ENCODE data around the gene MAP3K8. TPM values are rescaled to one million over a fixed set of nuclear protein-coding genes. Genes with fewer than 3 reads are reported as not detected.
A peak's percentile ranks its signal among the peaks of the same experiment; 100 is the strongest.

Gene MAP3K8
- total and polyA plus RNA-seq, 7 experiments from 2014 or later: 0.28 to 102 (median 16.4) TPM; not detected in 1

DNA sequence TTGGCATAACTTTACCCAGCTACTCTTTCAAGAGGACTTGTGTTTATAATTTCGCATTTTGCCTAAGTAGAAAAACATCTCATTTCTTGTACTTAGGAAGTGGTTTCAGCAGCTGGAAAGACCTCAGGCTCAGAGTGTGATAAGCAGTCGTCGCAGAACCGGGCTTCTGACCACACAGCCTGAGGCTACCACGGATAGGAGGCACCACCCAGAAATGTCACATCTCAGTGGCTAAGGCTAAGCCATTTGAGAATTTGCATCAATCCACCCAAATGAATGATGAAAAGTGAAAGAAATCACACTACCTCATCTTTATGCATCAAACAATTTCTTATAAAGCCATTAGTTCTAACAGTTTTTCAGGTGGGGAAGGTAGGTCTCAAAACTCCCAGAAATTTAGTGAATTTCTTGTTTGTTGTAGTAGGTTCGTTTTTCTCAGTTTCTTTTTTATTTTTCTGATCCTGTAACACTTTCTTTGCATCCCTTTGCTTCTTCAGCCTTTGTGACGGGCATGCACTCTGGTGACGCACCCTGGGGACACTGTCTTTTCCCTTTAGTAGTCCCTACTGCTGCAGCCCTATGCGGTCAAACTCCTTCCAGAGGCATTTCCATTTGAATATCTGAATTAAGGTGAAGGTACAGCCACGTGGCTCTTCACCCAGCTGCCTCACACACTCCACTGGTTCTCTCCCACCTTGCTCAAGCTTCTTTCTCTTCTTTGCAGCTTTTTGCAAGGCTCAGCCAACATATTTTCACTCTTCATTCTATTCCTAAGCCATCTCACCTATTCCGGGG, 68.5 kb downstream of the MAP3K8 start:
- DNase-seq: peak in 1 of 9 donors; percentile 38
- H3K9me3 Mint-ChIP-seq: peaks cover 0 to 2% (median 0%) of the 10 kb centered on the region in 11 donors
- peaks cover 21 to 48% of the 10 kb centered on the region in 2 donors for H3K4me1 ChIP-seq (ENCODE audit: control insufficient read depth in 2 of 2, insufficient read depth in 2 of 2, low read length in 2 of 2)
- no peaks in the 10 kb centered on the region for H3K36me3 ChIP-seq (ENCODE audit: control insufficient read depth in 2 of 3, insufficient read depth in 3 of 3, low read length in 3 of 3)
- H3K27me3 Mint-ChIP-seq: peaks cover 0 to 9% (median 0%) of the 10 kb centered on the region in 5 donors
- H3K27ac ChIP-seq (ENCODE audit: low read depth, low read length): no peak overlapping the region
- ChIA-PET CTCF (interaction anchor here (0.8 kb wide), 1 partner anchor 31 kb away, joined by 3 read pairs; no protein-coding TSS in a partner anchor), POLR2A (interaction anchor here (1.2 kb wide), 1 partner anchor 11 kb away, joined by 5 read pairs; no protein-coding TSS in a partner anchor)
- H3K27ac Mint-ChIP-seq: peak overlapping the region in 3 of 9 donors; percentile 8 to 74 (median 37)
- H3K4me3 ChIP-seq (ENCODE audit: low read length): no peak overlapping the region
- H3K9me3 ChIP-seq (ENCODE audit: control insufficient read depth in 2 of 3, low read length in 3 of 3): no peaks in the 10 kb centered on the region
- peak; percentile 87 for ATAC-seq
- peaks cover 24 to 85% (median 29%) of the 10 kb centered on the region in 7 donors for H3K4me1 Mint-ChIP-seq
- H3K4me3 Mint-ChIP-seq: peak overlapping the region in 4 of 10 donors; percentile 25 to 56 (median 36)
- intact Hi-C loops (cut with micrococcal nuclease): loop anchor here in 1 of 2 donors (1.0 to 5.0 kb wide), 2 partner anchors 27 to 45 kb away; no protein-coding TSS in a partner anchor
- H3K36me3 Mint-ChIP-seq: peaks cover 0 to 6% (median 0%) of the 10 kb centered on the region in 5 donors
- no peaks in the 10 kb centered on the region for H3K27me3 ChIP-seq (ENCODE audit: control insufficient read depth in 2 of 2, insufficient read depth in 2 of 2, low read length in 2 of 2)

- no peak overlapping the region for H3K4me3 ChIP-seq (ENCODE audit: low read length)
- intact Hi-C loops (cut with micrococcal nuclease): loop anchor here in 1 of 2 donors (5.0 kb wide), 1 partner anchor 46 kb away; no protein-coding TSS in a partner anchor
- H3K36me3 ChIP-seq (ENCODE audit: control insufficient read depth in 2 of 3, insufficient read depth in 3 of 3, low read length in 3 of 3): no peaks in the 10 kb centered on the region
- no peaks in the 10 kb centered on the region for H3K27me3 ChIP-seq (ENCODE audit: control insufficient read depth in 2 of 2, insufficient read depth in 2 of 2, low read length in 2 of 2)
- peaks cover 0 to 4% (median 0%) of the 10 kb centered on the region in 5 donors for H3K36me3 Mint-ChIP-seq
- H3K27ac ChIP-seq (ENCODE audit: low read depth, low read length): no peak overlapping the region
- H3K4me1 ChIP-seq (ENCODE audit: control insufficient read depth in 2 of 2, insufficient read depth in 2 of 2, low read length in 2 of 2): peaks cover 11 to 39% of the 10 kb centered on the region in 2 donors
- CTCF ChIA-PET: no interaction called here
- H3K27me3 Mint-ChIP-seq: peaks cover 0 to 9% (median 0%) of the 10 kb centered on the region in 5 donors
- DNase-seq (no peak), ATAC-seq (no peak)
- H3K9me3 ChIP-seq (ENCODE audit: control insufficient read depth in 2 of 3, low read length in 3 of 3): no peaks in the 10 kb centered on the region
- peak overlapping the region in 3 of 9 donors; percentile 6 to 39 (median 28) for H3K27ac Mint-ChIP-seq
- peak overlapping the region in 1 of 10 donors; percentile 39 for H3K4me3 Mint-ChIP-seq
- H3K4me1 Mint-ChIP-seq: peaks cover 14 to 73% (median 20%) of the 10 kb centered on the region in 7 donors
- peaks cover 0 to 2% (median 0%) of the 10 kb centered on the region in 11 donors for H3K9me3 Mint-ChIP-seq
- POLR2A ChIA-PET: interaction anchor here (0.7 kb wide), 1 partner anchor 32 kb away, joined by 3 read pairs; no protein-coding TSS in a partner anchor
These were observed 69.8 kb downstream of the MAP3K8 start for GRCh38 chr10:30503700-30504266.

DNA sequence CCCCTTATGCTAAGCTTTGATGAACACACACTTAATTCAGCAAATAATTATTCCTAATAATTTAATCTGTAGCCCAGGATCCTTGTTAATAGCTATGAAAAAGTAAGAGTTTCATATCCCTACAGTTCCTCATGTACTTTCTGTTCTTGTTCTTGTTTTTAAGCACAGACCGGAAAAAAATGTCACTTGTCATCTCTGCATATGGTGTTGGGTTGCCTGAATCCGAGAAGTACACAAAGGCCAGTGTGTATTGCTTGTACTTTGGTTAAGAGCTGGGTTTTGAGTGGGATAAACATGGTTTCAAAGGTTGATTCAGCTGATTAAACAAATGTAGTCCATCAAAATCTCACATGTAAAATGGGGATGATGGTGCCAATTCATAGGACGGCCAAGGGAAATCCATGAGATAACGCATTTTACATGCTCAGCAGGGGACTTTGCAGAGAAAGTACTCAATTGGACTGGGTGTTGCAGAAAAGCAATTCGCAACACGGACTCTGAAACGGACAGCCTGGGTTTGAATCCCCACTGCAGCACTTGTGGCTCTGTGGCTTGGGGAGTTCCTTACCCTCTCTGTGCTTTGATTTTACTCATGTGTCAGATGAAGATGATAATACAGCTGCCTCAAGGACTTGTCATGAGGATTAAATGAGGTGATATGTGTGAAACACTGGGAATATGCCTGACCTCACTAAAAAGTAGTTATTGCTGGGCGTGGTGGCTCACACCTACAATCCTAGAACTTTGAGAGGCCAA, 71.7 kb downstream of the MAP3K8 start:
- H3K27ac Mint-ChIP-seq: no peak overlapping the region
- no peaks in the 10 kb centered on the region for H3K9me3 Mint-ChIP-seq
- H3K36me3 Mint-ChIP-seq: peaks cover 0 to 2% (median 0%) of the 10 kb centered on the region in 5 donors
- ChIA-PET POLR2A (interaction anchor here (0.5 to 1.8 kb wide), 3 partner anchors 8 to 22 kb away, joined by 3 to 5 read pairs (median 4); no protein-coding TSS in a partner anchor), CTCF (interaction anchor here (0.6 to 0.7 kb wide), 2 partner anchors 85 to 96 kb away, joined by 3 read pairs; no protein-coding TSS in a partner anchor)
- Histone ChIP-seq H3K36me3 (ENCODE audit: control insufficient read depth in 2 of 3, insufficient read depth in 3 of 3, low read length in 3 of 3) (no peaks in the 10 kb centered on the region), H3K27me3 (ENCODE audit: control insufficient read depth in 2 of 2, insufficient read depth in 2 of 2, low read length in 2 of 2) (no peaks in the 10 kb centered on the region), H3K9me3 (ENCODE audit: control insufficient read depth in 2 of 3, low read length in 3 of 3) (no peaks in the 10 kb centered on the region), H3K4me1 (ENCODE audit: control insufficient read depth in 2 of 2, insufficient read depth in 2 of 2, low read length in 2 of 2) (peaks cover 11 to 32% of the 10 kb centered on the region in 2 donors), H3K27ac (ENCODE audit: low read depth, low read length) (no peak overlapping the region), H3K4me3 (ENCODE audit: low read length) (no peak overlapping the region)
- peaks cover 0 to 5% (median 0%) of the 10 kb centered on the region in 5 donors for H3K27me3 Mint-ChIP-seq
- intact Hi-C loops (cut with micrococcal nuclease): no loop called here
- H3K4me3 Mint-ChIP-seq: no peak overlapping the region
- DNase-seq (no peak), ATAC-seq (peak; percentile 73)
- H3K4me1 Mint-ChIP-seq: peaks cover 14 to 69% (median 18%) of the 10 kb centered on the region in 7 donors

- no peak for ATAC-seq
- H3K27me3 Mint-ChIP-seq: peaks cover 0 to 4% (median 0%) of the 10 kb centered on the region in 5 donors
- Histone ChIP-seq H3K27me3 (ENCODE audit: control insufficient read depth in 2 of 2, insufficient read depth in 2 of 2, low read length in 2 of 2) (no peaks in the 10 kb centered on the region), H3K27ac (ENCODE audit: low read depth, low read length) (no peak overlapping the region), H3K36me3 (ENCODE audit: control insufficient read depth in 2 of 3, insufficient read depth in 3 of 3, low read length in 3 of 3) (no peaks in the 10 kb centered on the region), H3K4me3 (ENCODE audit: low read length) (no peak overlapping the region), H3K9me3 (ENCODE audit: control insufficient read depth in 2 of 3, low read length in 3 of 3) (no peaks in the 10 kb centered on the region), H3K4me1 (ENCODE audit: control insufficient read depth in 2 of 2, insufficient read depth in 2 of 2, low read length in 2 of 2) (no peaks in the 10 kb centered on the region)
- intact Hi-C loops (cut with micrococcal nuclease): no loop called here
- H3K9me3 Mint-ChIP-seq: peaks cover 0 to 3% (median 0%) of the 10 kb centered on the region in 11 donors
- no peak overlapping the region for H3K27ac Mint-ChIP-seq
- no peak overlapping the region for H3K4me3 Mint-ChIP-seq
- H3K4me1 Mint-ChIP-seq: peaks cover 0 to 43% (median 3%) of the 10 kb centered on the region in 7 donors
- CTCF ChIA-PET: interaction anchor here (0.5 kb wide), 1 partner anchor 1308 kb away, joined by 8 read pairs; no protein-coding TSS in a partner anchor
- POLR2A ChIA-PET: no interaction called here
- H3K36me3 Mint-ChIP-seq: peaks cover 0 to 2% (median 0%) of the 10 kb centered on the region in 5 donors
- DNase-seq: no peak
These were observed 75.5 kb downstream of the MAP3K8 start for GRCh38 chr10:30509508-30509907.

DNA sequence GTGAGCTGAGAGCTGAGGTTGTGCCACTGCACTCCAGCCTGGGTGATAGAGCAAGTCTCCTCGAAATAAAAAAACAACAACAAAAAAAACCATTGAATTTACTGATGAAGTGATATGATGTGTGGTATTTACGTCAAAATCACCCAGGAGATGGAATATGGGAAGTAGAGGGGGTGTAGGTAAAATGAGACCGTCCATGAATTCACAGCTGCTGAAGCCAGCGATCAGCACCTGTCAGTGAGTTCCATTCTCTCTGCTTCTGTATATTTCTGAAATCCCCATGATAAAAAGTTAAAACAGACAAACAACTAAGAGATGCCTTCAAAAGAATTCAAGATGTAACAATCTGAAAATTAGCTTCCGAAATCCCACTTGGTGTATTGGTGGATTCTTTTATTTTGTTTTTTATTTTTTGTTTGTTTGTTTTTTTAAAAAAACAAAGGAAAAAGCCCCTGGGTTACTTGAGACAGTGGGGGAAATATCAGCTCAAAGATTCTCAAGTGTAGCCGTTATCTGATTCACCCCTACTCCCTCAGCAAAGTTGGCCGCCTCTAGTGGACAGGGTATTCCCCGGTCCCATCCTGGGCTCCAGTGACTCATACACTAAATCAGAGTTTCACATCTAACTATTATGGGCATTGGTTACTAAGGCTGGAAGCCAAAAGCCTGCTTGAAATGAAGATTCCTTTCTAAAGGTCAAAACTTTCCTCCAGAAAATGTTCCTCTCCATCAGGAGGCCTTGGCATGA, 76.4 kb downstream of the MAP3K8 start:
- Mint-ChIP-seq H3K27me3 (peaks cover 0 to 4% (median 0%) of the 10 kb centered on the region in 5 donors), H3K4me3 (no peak overlapping the region), H3K4me1 (peaks cover 0 to 36% (median 3%) of the 10 kb centered on the region in 7 donors), H3K27ac (no peak overlapping the region), H3K36me3 (peaks cover 0 to 2% (median 0%) of the 10 kb centered on the region in 5 donors), H3K9me3 (peaks cover 0 to 3% (median 0%) of the 10 kb centered on the region in 11 donors)
- intact Hi-C loops (cut with micrococcal nuclease): no loop called here
- H3K27me3 ChIP-seq (ENCODE audit: control insufficient read depth in 2 of 2, insufficient read depth in 2 of 2, low read length in 2 of 2): no peaks in the 10 kb centered on the region
- H3K27ac ChIP-seq (ENCODE audit: low read depth, low read length): no peak overlapping the region
- DNase-seq: peak in 1 of 9 donors; percentile 30
- CTCF ChIA-PET: interaction anchor here (0.6 kb wide), 1 partner anchor 46 kb away, joined by 3 read pairs; no protein-coding TSS in a partner anchor
- ATAC-seq: peak; percentile 60
- no peaks in the 10 kb centered on the region for H3K36me3 ChIP-seq (ENCODE audit: control insufficient read depth in 2 of 3, insufficient read depth in 3 of 3, low read length in 3 of 3)
- H3K9me3 ChIP-seq (ENCODE audit: control insufficient read depth in 2 of 3, low read length in 3 of 3): no peaks in the 10 kb centered on the region
- no peaks in the 10 kb centered on the region for H3K4me1 ChIP-seq (ENCODE audit: control insufficient read depth in 2 of 2, insufficient read depth in 2 of 2, low read length in 2 of 2)
- no peak overlapping the region for H3K4me3 ChIP-seq (ENCODE audit: low read length)
- POLR2A ChIA-PET: interaction anchor here (0.6 kb wide), 1 partner anchor 23 kb away, joined by 3 read pairs; no protein-coding TSS in a partner anchor
